HG03095 (cell line): Measurements from ENCODE around the gene ADD2.
"Not testable (repeated sequence)": the region's sequence is repeated elsewhere in the genome, so short reads cannot be mapped to it uniquely, and the experiment has no call there.

ENCODE experiments used
- ATAC-seq: cut with Tn5 transposase; IDR thresholded peaks from one replicate; pipeline ENCODE4 v1.9.1; 2021; ENCODE audit warnings: moderate library complexity; ENCODE audit not compliant: unreplicated experiment

ADD2 gene

DNA sequence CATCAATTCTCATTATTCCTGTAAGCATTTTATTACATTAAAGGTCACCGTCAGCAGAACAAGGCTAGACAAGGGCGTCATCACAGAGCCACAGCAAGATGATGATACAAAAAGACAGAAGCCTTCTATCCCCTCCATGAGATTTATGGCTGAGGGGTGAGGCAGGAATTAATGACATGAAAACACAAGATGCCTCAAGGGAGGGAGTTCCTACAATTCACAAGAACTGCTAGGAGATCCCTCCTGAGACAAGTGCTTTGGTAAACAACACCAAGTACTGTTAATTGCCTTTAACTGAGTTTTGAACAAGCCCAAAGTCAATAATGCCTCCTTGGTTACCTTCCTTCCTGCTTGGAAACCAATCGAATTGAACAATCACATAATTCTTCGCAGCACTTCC lies 14.1 kb downstream of the ADD2 start:
- ATAC-seq: no peak

GRCh38 chr2:70753031-70753430 lies 15.0 kb downstream of the ADD2 start:
- no peak for ATAC-seq

GRCh38 chr2:70752396-70752795 lies 15.6 kb downstream of the ADD2 start:
- no peak for ATAC-seq

DNA sequence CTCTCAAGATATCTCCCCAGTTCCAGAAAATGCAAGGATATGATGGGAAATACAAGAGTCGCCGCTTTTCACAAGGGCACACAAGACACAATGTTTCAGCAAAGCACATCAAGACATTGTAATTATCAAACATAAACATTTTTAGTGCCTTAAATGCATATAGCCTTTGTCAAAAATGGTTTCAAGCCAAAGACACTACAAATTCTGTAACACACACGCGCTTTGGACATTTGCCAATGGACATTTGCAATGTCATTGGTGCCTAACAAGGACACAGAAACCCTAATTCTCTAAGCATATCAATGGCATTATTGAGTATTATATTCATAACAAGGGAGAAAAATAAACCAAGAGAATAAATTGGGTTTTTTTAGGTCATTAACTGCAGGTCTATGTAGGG lies 16.1 kb downstream of the ADD2 start:
- no peak for ATAC-seq

DNA sequence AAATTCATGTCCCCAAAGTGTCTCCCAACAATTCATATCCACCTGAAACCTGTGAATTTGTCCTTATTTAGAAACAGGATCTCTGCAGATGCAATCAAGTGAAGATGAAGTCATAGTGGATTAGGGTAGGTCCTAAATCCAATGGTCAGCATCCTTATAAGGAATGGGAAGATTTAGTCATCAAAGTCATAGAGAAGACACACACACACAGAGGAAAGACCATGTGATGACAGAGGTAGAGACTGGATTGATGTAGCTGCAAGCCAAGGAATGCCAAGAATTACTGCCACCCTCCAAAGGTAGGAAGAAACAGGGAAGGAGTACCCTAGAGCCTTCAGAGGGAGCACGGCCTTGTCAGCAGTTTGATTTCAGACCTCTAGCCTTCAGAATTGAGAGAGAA lies 17.7 kb downstream of the ADD2 start:
- ATAC-seq: no peak

DNA sequence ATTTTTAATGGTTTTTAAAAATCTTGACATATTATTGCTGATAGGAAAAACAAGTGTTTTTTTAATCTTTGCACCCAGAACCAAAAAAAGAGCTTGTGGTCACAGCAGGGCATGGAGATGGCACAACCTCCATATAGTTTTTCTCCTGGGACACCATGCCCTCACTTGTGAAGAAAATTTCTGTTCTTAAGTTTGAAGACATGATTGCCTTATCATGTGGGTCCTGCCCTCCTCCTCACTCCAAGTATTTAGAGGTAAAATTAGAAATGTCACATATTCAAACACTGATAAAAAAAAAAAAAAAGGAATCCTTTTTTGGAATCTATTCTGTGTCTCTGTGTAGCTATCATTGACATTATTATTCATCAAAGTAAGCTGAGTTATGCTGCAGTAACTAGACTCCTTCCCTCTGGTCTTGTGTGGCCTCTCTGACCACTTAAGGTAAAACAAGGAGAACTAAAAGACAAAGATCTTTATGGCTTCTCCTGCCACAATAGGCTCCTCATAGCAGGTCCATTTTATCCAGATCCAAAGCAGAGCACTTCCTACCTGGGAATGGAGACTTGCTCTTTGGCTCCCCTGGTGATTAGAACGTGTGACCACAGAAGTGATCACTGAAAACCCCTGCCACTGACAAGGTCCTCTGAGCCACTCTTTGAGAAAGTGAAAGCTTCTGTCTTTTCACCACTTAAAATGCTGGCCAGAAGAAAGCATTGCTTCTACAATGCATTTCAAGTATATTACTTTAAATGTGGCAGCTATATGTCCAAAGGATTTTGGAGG lies 19.8 kb downstream of the ADD2 start:
- ATAC-seq: no peak

- ATAC-seq: no peak
These were observed 20.7 kb downstream of the ADD2 start for GRCh38 chr2:70747284-70747683.

GRCh38 chr2:70746094-70746974 lies 21.7 kb downstream of the ADD2 start:
- no peak for ATAC-seq

DNA sequence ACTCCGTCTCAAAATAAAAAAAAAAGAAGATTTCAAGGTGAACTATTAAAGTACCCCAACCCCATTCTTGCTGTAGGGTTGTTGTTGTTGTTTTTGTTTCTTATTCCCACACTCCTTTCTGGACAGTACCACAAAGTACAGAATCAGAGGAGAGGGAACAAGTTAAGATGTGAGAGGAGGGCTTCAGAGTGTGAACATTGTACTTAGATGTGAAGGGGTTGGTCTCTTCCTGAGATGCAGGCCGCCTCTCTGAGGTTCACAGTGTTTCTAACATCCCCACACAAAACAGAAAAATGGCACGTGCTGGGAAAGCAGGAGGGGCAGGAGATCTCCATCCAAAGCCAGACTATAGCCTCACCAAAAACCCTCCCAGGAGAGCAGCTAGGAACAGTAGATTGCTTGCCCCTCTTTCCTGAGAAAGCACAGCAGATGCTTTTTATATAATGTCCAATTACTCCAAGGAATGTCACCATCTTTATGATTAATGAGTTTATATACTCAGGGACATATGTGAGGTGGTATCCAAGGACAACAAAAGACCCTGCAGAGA lies 22.6 kb downstream of the ADD2 start:
- ATAC-seq: no peak

- no peak for ATAC-seq
These were observed 23.6 kb downstream of the ADD2 start for GRCh38 chr2:70744397-70744796.

- no peak for ATAC-seq
These were observed 24.3 kb downstream of the ADD2 start for GRCh38 chr2:70743677-70744076.

GRCh38 chr2:70743068-70743467 lies 24.9 kb downstream of the ADD2 start:
- ATAC-seq: no peak

GRCh38 chr2:70739492-70739891 lies 28.5 kb downstream of the ADD2 start:
- not testable (repeated sequence) for ATAC-seq

- ATAC-seq: no peak
These were observed 29.8 kb downstream of the ADD2 start for GRCh38 chr2:70738159-70738558.

DNA sequence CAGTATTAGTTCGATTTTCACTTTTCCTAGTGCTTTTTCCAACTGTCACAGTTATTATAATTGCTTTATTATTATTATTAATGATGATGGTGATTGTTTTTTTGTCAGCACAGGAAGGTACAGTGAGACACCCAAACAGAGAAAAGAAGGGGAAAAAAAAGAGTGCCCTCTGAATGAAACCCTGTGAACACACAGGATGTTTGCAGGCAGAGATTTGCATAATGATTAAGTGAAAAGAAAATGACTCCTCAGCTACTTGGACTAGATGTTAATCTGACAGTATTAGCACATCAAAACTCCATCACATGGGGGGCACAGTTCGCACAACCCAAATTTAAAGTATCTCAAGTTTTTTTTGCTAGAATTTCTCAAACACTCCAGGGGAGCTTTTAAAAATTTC lies 32.9 kb downstream of the ADD2 start:
- ATAC-seq: no peak

DNA sequence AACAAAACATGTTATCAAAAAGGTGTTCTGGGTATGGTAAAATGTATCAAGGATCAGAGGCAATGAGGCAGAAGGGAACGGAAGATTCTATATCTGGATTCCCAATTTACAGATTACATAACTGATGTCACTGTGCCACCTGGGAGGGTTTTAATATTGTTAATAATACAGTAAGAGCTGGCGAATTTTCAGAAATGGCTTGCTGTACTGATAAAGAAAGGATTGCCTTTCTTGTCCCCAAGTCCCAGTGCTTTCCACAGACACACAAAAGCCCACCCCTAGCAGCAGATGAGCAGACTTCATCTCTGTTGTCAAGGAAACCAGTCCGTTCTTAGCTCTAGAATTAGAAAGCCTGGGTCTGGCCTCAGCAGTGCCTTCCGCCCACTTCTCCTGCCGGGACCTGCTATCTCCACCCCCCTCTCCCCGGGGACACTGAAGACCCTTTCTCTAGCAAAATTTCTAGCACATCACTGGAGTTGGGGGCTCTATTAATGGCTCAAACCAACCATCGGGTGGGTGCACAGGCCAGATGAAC lies 34.3 kb downstream of the ADD2 start:
- ATAC-seq: no peak

GRCh38 chr2:70732766-70733645 lies 35.0 kb downstream of the ADD2 start:
- ATAC-seq: no peak

DNA sequence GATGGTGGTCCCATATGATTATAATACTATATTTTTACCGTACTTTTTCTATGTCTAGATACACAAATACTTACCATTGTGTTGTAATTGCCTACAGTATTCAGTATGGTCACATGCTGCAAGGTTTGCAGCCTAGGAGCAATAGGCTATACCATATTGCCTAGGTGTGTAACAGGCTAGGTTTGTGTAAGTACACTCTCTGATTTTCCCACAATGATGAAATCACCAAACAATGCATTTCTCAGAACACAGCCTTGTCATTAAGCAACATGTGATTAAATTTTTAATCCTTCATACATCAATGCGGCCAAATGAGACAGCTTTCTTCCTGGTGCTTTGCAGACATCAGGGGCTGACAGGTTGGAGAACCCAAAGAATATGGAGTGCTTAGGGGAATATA lies 37.3 kb downstream of the ADD2 start:
- no peak for ATAC-seq

GRCh38 chr2:70729647-70730046 lies 38.4 kb downstream of the ADD2 start:
- no peak for ATAC-seq

DNA sequence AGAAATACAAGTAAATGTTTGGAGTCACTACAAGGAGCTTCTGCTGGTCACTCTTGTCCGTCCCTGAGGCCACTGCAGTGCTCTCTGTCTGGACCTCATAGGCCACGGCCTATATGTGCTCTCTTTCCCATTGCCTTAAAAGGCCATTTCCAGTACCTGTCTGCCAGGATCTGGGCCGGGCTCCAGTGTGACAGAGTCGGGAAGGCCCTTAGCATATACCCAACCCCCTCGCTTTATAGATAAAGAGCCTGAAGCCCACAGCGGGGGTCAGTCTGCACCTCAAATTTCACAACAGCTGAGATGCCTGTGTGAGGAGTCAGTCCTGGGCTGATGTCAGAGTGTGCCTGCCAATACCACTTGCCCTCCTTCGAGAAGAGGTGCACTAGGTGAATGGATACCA lies 39.9 kb downstream of the ADD2 start:
- ATAC-seq: no peak
